Umbilical cord (tissue), 2 donors: ENCODE measurements around the gene ZNF778. TPM values are rescaled to one million over a fixed set of nuclear protein-coding genes. Genes with fewer than 3 reads are reported as not detected.
"Not testable (repeated sequence)": the region's sequence is repeated elsewhere in the genome, so short reads cannot be mapped to it uniquely, and the experiment has no call there.

Experiments
- DNase-seq: peaks from one replicate; pipeline ENCODE4 v3.0.0-alpha.2; 2015; ENCODE audit warnings: low spot score
- total RNA-seq: library from RNA; depleted of rRNA; stranded (reverse); fragments of >200 nt; gene quantifications from one replicate; pipeline ENCODE4 v1.2.3, GENCODE V29; 2014; ENCODE audit warnings: low replicate concordance; ENCODE audit not compliant: insufficient read depth

The ZNF778 gene
- total RNA-seq, 1 donor from 2014 or later: 43.8 TPM

GRCh38 chr16:89179656-89180315 is 37.7 kb upstream of the ZNF778 start:
- DNase-seq: no peak

GRCh38 chr16:89183463-89183862 is 34.0 kb upstream of the ZNF778 start:
- no peak for DNase-seq

DNA sequence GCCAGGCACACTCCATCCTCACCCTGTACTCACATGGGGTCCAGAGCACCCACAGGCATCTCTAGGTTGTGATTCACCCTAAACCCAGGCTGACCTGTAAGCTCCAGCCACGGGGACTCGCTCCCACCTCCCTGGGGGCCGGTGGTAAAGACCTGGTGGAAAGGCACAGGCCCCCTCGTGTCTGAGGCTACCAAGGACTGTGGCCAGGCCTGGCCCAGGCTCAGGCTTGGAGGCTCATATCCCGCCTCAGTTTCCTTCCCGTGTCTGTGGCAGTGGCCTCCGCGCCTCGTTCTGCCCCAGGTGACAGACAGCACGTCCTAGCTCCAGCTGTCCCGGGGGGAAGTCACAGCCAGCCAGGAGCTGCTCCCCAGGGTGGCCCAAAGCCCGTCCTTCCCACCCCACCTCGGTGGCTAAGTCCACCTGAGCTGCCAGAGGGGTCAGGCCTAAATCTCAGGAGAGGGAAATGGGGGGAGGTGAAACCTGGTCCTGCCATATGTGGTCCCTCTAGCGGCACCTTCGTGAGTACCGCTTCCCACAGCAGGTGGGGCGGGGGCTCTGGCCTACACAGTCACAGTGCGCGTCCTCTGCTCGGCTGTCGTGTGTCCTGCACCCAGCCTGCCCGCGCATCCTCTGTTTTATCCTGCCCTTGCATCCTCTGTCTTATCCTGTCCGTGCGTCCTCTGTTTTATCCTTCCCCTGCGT is 33.4 kb upstream of the ZNF778 start:
- DNase-seq: no peak

DNA sequence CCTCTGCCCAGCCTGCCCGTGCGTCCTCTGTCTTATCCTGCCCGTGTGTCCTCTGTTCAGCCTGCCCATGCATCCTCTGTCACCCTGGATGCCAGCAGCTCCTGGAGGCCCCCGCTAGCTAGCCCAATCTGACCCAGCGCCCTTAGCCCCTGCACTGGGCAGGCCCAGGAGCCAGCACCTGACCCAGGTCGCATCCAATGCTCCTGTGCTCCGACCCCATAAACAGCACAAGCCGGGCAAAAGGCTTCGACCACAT is 32.9 kb upstream of the ZNF778 start:
- DNase-seq: no peak

GRCh38 chr16:89184933-89185794 is 32.3 kb upstream of the ZNF778 start:
- DNase-seq: no peak

DNA sequence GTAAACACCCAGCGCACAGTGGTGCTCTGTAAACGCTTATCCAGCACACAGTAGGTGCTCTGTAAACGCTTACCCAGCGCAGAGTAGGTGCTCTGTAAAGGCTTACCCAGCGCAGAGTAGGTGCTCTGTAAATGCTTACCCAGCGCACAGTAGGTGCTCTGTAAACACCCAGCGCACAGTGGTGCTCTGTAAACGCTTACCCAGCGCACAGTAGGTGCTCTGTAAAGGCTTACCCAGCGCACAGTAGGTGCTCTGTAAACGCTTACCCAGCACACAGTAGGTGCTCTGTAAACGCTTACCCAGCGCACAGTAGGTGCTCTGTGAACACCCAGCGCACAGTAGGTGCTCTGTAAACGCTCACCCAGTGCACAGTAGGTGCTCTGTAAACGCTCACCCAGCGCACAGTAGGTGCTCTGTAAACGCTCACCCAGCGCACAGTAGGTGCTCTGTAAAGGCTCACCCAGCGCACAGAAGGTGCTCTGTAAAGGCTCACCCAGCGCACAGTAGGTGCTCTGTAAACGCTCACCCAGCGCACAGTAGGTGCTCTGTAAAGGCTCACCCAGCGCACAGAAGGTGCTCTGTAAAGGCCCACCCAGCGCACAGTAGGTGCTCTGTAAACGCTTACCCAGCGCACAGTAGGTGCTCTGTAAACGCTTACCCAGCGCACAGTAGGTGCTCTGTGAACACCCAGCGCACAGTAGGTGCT is 31.5 kb upstream of the ZNF778 start:
- DNase-seq: not testable (repeated sequence)

DNA sequence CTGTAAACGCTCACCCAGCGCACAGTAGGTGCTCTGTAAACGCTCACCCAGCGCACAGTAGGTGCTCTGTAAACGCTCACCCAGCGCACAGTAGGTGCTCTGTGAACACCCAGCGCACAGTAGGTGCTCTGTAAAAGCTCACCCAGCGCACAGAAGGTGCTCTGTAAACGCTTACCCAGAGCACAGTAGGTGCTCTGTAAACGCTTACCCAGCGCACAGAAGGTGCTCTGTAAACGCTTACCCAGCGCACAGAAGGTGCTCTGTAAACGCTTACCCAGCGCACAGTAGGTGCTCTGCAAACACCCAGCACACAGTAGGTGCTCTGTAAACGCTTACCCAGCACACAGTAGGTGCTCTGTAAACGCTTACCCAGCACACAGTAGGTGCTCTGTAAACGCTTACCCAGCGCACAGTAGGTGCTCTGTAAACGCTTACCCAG is 30.9 kb upstream of the ZNF778 start:
- DNase-seq: not testable (repeated sequence)

DNA sequence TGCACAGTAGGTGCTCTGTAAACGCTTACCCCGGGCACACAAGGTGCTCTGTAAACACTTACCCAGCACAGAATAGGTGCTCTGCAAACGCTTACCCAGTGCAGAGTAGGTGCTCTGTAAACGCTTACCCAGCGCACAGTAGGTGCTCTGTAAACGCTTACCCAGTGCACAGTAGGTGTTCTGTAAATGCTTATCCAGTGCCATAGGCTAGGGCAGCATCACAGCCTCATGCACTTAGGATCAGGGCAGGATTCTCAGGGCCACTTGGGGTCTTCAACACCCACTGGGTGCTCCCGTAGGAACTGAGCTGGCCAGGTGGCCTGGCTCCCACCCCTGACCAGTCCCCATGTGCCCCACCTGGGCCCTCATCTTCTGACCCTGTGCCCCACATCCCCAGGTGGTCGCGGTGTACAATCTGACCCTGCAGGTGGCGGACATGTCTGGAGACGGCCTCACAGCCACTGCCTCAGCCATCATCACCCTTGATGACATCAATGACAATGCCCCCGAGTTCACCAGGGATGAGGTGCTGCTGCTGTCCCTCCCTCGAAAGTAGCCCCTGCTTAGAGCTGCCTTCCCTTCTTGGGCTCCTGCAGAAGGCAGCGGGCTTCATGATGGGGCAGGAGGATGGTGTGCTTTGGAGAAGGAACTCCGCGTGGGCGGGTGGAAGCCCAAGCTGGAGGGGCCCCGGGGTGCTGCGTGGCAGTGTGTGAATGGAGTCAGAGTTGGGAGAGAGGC is 30.3 kb upstream of the ZNF778 start:
- no peak for DNase-seq

DNA sequence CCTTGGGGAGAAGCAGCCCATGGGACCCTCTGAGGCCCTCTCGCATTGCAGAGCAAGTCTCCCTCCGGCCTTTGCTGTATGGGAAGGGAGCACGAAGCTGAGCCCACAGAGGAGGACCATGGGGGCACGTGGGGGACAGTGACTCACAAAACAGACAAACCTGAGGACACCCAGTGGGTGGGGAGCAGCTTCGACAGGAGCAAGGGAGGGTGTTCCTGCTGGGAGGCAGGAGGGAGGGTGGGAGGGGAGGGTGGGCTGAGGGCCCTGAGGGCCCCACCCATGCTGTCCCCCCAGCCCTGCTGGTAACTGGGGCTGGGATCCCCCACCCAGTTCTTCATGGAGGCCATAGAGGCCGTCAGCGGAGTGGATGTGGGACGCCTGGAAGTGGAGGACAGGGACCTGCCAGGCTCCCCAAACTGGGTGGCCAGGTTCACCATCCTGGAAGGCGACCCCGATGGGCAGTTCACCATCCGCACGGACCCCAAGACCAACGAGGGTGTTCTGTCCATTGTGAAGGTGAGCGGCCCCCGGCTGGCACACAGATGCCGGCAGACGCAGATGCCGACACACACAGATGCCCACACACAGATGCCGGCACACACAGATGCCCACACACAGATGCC is 29.6 kb upstream of the ZNF778 start:
- DNase-seq: no peak

DNA sequence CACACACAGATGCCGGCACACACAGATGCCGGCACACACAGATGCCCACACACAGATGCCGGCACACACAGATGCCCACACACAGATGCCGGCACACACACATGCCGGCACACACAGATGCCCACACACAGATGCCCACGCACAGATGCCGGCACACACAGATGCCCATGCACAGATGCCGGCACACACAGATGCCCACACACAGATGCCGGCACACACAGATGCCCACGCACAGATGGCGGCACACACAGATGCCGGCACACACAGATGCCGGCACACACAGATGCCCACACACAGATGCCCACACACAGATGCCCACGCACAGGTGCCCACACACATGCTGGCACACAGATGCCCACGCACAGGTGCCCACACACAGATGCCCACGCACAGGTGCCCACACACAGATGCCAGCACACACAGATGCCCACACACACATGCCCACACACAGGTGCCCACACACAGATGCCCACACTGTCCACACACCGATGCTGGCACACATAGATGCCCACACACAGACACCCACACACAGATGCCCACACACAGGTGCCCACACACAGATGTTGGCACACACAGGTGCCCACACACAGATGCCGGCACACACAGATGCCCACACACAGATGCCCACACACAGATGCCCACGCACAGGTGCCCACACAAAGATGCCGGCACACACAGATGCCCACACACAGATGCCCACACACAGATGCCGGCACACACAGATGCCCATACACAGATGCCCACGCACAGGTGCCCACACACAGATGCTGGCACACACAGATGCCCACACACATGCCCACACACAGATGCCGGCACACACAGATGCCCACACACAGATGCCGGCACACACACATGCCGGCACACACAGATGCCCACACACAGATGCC is 28.8 kb upstream of the ZNF778 start:
- not testable (repeated sequence) for DNase-seq

DNA sequence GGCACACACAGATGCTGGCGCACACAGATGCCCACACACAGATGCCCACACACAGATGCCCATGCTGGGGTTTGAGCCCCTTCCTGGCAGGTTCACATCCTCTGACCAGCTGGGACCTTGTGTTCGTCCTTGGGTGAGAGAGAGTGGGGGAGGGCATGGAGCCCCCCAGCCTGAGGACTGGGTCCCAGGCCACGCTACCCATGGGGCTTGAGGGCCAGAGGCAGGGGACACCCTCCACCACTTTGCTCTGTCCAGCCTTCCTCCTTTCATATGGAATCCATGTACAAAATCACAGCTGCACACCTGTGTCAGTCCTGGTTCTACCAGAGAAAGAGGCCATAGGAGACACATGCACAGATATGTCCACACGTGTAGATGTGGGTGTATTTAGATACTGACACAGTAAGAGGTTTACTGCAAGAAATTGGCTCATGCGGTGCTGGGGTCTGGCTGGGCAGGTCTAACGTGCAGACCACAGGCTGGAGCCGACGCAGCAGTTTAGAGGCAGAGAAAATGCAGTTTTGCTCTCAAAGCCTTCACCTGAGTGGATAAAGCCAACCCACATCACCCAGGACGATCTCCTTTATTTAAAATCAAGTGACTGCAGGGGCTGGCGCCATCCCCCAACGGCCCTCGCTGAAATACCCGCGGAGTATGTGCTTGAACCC is 28.0 kb upstream of the ZNF778 start:
- DNase-seq: no peak

DNA sequence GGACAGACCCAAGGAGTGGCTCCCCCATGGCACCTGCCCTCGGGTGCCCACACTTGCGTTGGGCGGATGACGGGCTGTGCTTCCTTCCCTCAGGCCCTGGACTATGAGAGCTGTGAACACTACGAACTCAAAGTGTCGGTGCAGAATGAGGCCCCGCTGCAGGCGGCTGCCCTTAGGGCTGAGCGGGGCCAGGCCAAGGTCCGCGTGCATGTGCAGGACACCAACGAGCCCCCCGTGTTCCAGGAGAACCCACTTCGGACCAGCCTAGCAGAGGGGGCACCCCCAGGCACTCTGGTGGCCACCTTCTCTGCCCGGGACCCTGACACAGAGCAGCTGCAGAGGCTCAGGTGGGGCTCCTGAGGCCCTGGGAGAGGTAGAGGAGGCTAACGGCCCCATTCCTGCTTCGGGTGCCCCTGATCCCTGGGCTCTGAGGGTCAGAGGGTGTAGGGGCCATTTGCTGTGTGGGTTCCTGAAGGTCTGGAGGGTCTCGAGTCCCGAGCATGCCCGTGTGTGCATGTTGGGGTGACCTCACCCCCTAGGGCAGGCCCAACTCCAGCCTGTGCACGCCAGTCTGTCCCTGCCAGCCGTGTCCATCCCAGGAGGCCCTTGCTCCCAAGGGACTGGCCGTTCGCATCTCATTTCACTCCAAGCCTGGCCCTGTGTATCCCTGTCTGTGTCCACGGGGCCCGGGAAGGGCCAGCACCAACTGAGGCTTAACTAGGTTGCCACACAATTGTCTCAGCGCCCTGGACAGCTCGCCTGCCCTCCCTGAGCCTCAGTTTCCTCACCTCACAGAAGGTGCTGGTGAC is 27.1 kb upstream of the ZNF778 start:
- DNase-seq: no peak

- no peak for DNase-seq
Measured at GRCh38 chr16:89191033-89191900, 26.2 kb upstream of the ZNF778 start.

DNA sequence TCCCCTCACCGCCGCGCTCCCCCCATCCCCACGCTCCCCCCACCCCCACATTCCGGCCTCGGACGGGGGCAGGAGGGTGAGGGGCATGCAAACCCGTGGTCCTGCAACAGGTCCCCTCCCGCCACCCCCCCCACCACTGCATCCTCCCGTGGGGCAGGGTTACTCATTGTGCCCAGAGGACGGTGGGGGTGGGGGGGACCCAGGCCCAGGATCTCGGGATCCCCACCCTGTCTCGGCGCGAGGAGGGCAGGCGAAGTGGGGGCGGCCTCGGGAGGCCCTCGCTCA is 25.7 kb upstream of the ZNF778 start:
- no peak for DNase-seq

DNA sequence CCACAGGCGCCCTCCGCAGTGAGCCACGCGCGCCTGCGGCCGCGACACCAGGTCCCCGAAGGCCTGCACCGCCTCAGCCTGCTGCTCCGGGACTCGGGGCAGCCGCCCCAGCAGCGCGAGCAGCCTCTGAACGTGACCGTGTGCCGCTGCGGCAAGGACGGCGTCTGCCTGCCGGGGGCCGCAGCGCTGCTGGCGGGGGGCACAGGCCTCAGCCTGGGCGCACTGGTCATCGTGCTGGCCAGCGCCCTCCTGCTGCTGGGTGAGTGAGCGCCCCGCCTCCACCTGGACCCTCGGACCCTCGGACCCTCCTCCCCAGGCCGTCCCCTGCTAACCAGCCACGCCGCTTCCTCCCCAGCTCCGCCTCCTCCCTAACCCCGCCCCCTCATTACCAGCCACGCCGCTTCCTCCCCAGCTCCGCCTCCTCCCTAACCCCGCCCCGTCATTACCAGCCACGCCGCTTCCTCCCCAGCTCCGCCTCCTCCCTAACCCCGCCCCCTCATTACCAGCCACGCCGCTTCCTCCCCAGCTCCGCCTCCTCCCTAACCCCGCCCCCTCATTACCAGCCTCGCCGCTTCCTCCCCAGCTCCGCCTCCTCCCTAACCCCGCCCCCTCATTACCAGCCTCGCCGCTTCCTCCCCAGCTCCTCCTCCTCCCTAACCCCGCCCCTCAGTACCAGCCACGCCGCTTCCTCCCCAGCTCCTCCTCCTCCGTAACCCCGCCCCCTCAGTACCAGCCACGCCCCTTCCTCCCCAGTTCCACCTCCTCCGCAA is 25.1 kb upstream of the ZNF778 start:
- DNase-seq: peak; percentile 69

DNA sequence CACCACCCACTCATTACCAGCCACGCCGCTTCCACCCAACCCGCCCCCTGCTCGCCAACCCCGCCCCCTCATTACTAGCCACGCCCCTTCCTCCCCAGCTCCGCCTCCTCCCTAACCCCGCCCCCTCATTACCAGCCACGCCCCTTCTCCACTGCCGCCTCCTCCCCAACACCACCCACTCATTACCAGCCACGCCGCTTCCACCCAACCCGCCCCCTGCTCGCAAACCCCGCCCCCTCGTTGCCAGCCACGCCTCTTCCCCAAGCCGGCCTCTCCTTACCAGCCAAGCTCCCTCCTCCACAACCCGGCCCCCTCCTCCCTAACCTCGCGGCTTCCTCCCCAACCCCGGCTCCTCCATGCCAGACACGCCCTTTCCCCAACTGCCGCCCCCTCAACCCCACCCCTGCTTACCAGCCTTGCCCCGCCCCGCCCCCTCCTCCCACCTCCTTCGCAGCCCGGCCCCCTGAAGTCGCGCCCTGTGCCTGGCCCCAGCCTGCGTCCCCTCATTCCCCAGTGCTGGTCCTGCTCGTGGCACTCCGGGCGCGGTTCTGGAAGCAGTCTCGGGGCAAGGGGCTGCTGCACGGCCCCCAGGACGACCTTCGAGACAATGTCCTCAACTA is 24.4 kb upstream of the ZNF778 start:
- DNase-seq: peak; percentile 62
